NB4 (cell line): ENCODE data around the gene ZNF579.

Source experiments
- MAX ChIP-seq: IDR thresholded peaks from 2 replicates; pipeline ENCODE4 v1.6.1; 2011; ENCODE audit warnings: low read depth, low read length
- MYC ChIP-seq: IDR thresholded peaks from 2 replicates; pipeline ENCODE4 v1.6.1; 2011; ENCODE audit warnings: low read depth, low read length
- POLR2A ChIP-seq: IDR thresholded peaks from 2 replicates; pipeline ENCODE4 v1.6.1; 2011; ENCODE audit warnings: mild to moderate bottlenecking; ENCODE audit not compliant: insufficient read length; ENCODE audit errors: extremely low read depth
- TF ChIP-seq, protein P1 (sequence below): IDR thresholded peaks from one replicate; pipeline ENCODE4 v1.5.1; 2012; ENCODE audit warnings: low read depth, low read length

- TF ChIP-seq, protein P1, sequence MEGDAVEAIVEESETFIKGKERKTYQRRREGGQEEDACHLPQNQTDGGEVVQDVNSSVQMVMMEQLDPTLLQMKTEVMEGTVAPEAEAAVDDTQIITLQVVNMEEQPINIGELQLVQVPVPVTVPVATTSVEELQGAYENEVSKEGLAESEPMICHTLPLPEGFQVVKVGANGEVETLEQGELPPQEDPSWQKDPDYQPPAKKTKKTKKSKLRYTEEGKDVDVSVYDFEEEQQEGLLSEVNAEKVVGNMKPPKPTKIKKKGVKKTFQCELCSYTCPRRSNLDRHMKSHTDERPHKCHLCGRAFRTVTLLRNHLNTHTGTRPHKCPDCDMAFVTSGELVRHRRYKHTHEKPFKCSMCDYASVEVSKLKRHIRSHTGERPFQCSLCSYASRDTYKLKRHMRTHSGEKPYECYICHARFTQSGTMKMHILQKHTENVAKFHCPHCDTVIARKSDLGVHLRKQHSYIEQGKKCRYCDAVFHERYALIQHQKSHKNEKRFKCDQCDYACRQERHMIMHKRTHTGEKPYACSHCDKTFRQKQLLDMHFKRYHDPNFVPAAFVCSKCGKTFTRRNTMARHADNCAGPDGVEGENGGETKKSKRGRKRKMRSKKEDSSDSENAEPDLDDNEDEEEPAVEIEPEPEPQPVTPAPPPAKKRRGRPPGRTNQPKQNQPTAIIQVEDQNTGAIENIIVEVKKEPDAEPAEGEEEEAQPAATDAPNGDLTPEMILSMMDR = no peak
- no peak for TF ChIP-seq POLR2A
- TF ChIP-seq MYC = peak; percentile 66
- peak; percentile 83 for TF ChIP-seq MAX
Observed at GRCh38 chr19:55622242-55622969, 41.8 kb upstream of the ZNF579 start.
